GM18517 (cell line): Measurements from ENCODE around the gene RUFY3.
"Not testable (repeated sequence)": the region's sequence is repeated elsewhere in the genome, so short reads cannot be mapped to it uniquely, and the experiment has no call there.

Experiments
- ATAC-seq: cut with Tn5 transposase; IDR thresholded peaks from one replicate; pipeline ENCODE4 v1.9.1; 2021; ENCODE audit warnings: mild to moderate bottlenecking, moderate library complexity; ENCODE audit not compliant: unreplicated experiment

The RUFY3 gene

GRCh38 chr4:70705183-70706043, 16.4 kb upstream of the RUFY3 start:
- peak; percentile 59 for ATAC-seq

GRCh38 chr4:70706044-70706461, 15.7 kb upstream of the RUFY3 start:
- no peak for ATAC-seq

DNA sequence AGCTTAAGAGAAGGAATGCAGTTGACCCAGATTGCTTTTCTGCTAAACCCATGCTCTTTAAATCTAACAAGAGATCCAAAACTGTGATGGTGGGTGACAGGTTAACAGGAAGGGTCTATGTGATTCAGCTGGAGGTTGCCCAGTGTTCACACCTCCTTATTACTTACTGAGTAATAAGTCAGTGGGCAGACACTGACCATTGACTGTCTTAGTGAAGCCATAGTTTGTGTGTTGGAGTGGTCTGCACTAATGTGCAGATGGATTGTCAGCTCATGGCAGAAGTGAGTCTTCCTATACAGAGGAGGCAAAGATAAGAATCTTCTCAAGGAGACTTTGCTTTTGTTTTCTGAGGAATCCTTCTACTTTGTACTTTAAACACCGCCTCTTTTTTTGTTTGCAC, 15.2 kb upstream of the RUFY3 start:
- ATAC-seq: no peak

DNA sequence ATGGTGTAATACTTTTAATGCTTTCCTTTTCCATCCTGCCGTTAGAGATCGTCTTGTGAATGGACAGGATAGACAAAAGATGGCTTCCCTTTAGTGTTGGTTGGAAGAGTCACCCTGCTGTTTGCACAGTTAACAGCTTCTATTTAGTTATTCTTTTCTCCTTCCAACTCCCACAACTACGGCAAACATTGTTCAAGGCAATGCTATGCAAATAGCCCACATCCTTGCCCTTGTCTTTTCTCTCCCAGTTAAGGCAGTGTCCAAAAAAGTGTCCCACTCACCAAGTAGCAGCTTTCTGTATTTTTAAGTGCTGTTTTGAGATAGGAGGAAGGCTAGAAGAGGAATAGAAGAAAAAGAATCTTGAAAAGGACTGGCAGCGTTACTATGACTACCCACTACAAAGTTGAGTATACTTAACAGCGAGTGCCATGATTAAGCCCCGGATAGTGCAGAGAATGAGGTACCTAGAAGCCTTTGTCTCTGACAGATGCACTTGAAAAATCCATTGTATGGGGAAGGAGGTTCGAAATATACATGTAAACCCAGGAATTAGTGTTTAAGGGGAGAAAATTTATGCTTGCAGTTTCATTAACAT, 12.1 kb upstream of the RUFY3 start:
- ATAC-seq: no peak

GRCh38 chr4:70711599-70711998, 10.2 kb upstream of the RUFY3 start:
- no peak for ATAC-seq

- no peak for ATAC-seq
Measured at GRCh38 chr4:70712150-70712549, 9.6 kb upstream of the RUFY3 start.

DNA sequence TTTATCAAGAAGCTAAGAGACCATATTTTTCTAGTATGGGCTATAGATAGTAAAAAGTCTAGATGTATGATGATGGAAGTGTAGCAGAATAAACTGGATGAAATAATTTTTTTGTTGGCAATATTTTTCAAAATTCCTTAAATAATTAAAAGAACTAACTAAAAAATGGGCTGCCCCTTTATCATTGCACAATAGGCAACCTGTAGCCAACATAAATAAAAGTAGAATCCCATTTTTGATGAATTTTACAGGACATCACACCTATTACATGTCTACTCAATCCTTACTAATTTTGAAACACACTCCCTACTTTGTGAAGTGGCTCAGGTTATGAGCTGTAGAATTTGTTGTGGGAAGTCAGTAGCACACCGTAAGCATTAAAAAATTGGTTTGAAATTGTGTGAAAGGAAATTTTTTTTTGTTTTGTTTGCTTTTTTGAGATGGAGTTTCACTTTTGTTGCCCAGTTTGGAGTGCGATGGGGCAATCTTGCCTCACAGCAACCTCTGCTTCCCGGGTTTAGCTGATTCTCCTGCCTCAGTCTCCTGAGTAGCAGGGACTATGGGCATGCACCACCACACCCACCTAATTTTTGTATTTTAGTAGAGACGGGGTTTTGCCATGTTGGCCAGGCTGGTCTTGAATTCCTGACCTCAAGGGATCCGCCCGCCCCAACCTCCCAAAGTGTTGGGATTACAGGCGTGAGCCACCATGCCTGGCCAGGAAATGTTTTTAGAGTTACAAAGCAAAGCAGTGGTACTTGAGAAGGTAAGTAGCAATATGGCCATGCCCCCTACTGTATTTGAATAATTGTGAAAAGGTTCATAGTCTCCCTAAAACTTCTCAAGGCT, 8.9 kb upstream of the RUFY3 start:
- ATAC-seq: no peak

DNA sequence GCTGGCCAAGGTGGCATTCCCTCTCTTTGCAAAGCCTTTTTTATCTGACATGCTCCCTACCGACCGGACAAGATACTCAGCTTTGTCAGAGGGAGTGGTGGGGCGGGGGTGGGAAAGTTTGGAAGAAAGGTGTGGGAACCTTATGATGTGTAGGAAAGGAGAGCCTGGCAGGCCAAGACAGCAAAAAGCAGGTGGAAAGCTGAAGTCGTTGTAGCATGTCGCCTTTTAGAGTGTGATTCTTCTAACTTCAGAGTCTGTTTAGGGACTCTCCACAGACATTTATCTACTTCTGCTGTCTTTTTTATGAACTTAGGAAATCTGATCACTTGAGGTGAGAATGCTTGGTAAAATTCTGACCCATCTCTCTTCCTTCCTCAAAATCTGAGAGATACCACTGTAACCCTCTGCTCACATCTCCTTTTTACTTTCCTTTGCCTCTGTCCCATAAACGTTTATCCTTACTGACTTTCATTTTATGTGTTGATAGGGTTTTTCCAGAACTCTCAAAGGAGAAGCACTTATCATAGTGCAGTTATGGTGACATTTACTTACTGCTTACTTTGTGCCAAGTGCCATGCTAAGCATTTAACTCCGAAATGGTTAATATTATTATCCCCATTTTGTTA, 8.2 kb upstream of the RUFY3 start:
- ATAC-seq: peak; percentile 32

- peak; percentile 65 for ATAC-seq
Measured at GRCh38 chr4:70714079-70714887, 7.5 kb upstream of the RUFY3 start.

DNA sequence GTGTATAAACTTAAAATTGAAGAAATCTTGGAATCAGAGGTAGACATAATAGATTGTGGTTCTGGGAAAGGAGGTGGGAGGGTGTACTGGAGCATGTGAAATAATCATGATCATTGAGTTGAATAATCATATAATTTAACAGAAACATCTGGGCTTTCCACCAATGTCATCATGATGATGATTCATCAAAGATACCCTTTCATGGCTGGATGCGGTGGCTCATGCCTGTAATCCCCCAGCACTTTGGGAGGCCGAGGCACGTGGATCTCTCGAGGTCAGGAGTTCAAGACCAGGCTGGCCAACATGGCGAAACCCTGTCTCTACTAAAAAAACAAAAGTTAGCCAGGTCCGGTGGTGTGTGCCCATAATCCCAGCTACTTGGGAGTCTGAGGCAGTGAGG, 6.7 kb upstream of the RUFY3 start:
- peak; percentile 17 for ATAC-seq

DNA sequence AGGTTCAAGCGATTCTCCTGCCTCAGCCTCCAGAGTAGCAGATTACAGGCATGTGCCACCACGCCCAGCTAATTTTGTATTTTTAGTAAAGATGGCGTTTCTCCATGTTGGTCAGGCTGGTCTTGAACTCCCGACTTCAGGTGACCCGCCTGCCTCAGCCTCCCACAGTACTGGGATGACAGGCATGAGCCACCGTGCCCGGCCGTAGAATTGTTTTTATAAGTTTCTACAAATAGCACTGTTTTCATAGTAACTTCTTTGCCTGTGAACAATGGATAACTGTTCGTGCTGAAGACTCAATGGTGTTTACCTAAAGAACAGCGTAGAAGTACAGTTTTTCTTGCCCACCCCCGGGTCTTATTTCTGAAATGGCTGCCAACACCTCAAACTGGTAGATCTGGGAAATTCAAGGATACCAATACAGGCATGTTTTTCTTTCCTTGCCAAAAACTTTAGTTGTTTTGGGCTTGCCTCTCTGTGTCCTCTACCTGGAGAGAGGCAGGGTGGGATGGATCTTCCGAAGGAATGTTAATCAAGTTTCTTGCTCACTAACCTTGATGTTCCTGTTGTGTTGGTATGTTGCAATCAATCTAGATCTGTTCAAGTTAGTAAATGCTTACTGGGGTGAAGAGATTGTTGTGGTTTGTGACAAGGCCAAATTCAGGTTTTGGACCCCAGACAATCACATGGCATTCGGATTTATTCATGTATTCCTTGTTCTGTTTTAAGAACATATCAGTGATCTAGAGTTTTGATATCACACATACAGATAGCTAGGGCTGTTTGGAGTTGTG, 2.8 kb upstream of the RUFY3 start:
- ATAC-seq: no peak

GRCh38 chr4:70722199-70722791, 531 bp downstream of the RUFY3 start:
- no peak for ATAC-seq

DNA sequence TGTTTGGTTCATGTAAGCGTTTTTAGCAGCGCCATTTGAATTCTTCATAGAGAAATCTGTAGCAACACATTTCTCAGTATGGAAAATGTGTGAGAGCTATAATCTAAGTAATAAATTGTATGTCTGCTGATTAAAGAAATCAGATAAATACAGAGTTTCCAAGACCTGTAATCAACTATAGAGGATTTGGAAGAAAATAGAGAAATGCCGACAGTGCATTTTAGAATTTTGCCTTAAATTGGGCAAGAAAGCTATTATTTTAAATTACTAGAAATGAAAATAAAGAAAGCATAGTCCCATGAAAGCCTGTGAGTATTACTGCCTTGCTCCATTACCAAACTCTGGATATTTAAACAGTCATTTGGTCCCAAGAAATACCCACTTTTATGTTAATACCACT, 2.7 kb downstream of the RUFY3 start:
- no peak for ATAC-seq

DNA sequence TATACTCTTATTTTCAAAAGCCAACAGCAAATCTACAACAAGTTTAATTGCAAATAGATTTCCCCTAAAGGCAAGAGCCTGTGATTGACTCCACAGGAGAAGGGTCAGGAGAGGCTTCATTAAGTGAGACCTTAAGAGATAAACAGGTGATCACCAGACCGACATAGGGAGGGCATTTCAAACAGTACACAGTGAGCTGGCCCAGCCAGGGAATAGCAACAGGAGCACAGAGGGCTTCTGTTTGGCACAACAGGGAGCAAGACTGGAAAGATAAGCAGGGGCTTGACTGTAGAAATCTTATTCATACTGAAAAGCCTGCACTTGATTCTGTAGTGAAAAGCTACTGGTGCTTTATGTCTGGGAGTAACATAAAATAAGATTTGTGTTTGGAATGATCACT, 3.9 kb downstream of the RUFY3 start:
- ATAC-seq: no peak

DNA sequence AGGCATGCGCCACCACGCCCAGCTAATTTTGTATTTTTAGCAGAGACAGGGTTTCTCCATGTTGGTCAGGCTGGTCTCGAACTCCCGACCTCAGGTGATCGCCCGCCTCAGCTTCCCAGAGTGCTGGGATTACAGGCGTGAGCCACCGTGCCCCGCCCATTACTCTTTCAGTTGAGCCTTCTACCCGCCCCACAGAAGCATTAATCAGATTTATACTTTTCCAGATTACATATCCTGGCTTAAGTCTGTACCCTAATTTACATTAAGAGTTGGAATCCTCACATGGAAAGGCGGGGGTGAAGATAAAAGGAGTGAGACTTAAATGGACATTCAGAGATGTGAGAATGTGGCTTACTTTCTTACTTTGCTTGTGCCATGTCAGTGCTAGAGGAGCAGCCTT, 4.8 kb downstream of the RUFY3 start:
- ATAC-seq: not testable (repeated sequence)

DNA sequence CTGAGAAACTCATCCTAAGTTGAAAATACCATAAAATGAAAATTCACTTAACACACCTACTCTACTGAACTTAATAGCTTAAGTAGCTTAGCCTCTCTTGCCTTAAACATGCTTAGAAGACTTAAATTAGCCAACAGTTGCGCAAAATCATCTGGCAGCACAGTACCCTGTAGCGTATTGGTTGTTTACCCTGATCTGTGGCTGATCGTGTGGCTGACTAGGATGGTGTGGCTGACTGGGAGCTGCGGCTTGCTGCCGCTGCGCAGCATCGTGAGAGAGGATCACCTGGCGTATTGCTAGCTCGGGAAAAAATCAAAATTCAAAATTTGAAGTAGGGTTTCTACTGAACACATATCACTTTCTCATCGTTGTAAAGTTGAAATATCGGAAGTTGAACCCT, 6.3 kb downstream of the RUFY3 start:
- ATAC-seq: no peak

DNA sequence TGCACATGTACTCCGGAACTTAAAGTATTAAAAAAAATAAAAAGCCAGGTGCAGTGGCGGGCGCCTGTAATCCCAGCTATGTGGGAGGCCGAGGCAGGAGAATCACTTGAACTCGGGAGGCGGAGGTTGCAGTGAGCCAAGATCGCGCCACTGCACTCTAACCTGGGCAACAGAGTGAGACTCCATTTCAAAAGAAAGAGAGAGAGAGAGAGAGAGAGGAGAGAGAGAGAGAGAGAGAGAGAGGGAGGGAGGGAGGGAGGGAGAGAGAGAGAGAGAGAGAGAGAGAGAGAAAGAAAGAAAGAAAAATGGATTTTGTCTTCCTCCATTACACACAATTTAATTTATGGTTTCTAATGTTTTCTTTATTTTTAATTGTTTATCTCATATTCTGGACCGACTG, 11.1 kb downstream of the RUFY3 start:
- not testable (repeated sequence) for ATAC-seq

- ATAC-seq: peak; percentile 93
Measured at GRCh38 chr4:70734168-70734954, 12.6 kb downstream of the RUFY3 start.
